Adrenal gland (tissue), 12 donors: ENCODE data around the gene IGF2BP2. TPM values are rescaled to one million over a fixed set of nuclear protein-coding genes. Genes with fewer than 3 reads are reported as not detected.

Experiments used
- DNase-seq, 7 donors: peaks; one replicate each; pipeline ENCODE4 v3.0.0-alpha.2; 2019 to 2020
- H3K27ac ChIP-seq, 5 donors: fragments of 200-600 bp; sonication (generic) in 4 of 5; 1 replicate in 3 of 5; 2 replicates in 2 of 5; pipeline versions ENCODE4 v1.5.1 to v1.8.0; 2016 to 2020; ENCODE audit warnings: mild to moderate bottlenecking in 1 of 5
- H3K27me3 ChIP-seq: fragments of 200-600 bp; 2 replicates; pipeline ENCODE4 v1.8.0; 2021
- H3K36me3 ChIP-seq, 2 donors: fragments of 200-600 bp; replicated peaks in 1 of 2; 1 replicate in 1 of 2; 2 replicates in 1 of 2; pipeline versions ENCODE4 v1.5.1 to v1.8.0; 2018 to 2022
- H3K4me1 ChIP-seq, 2 donors: fragments of 200-600 bp; replicated peaks in 1 of 2; 1 replicate in 1 of 2; 2 replicates in 1 of 2; pipeline versions ENCODE4 v1.5.1 to v1.8.0; 2018 to 2021
- H3K4me3 ChIP-seq, 4 donors: fragments of 200-600 bp; sonication (generic) in 3 of 4; one replicate each; pipeline ENCODE4 v1.5.1; 2016 to 2018
- H3K9me3 ChIP-seq, 3 donors: fragments of 200-600 bp; sonication (generic) in 1 of 3; replicated peaks in 1 of 3; 1 replicate in 2 of 3; 2 replicates in 1 of 3; pipeline versions ENCODE4 v1.5.1 to v1.8.0; 2016 to 2021
- CTCF ChIP-seq, 6 experiments: fragments of 450-650 bp in 4 of 6; fragments of 200-600 bp in 2 of 6; sonication (generic) in 1 of 6; IDR thresholded peaks; 1 replicate in 5 of 6; 2 replicates in 1 of 6; pipeline versions ENCODE4 v1.5.1 to v1.8.0; 2016 to 2021; ENCODE audit warnings: antibody characterized with exemption in 6 of 6, mild to moderate bottlenecking in 2 of 6, moderate library complexity in 1 of 6
- POLR2A ChIP-seq, 2 donors: fragments of 450-650 bp; IDR thresholded peaks; one replicate each; pipeline ENCODE4 v1.6.1; 2017; ENCODE audit warnings: antibody characterized with exemption in 2 of 2, mild to moderate bottlenecking in 2 of 2, moderate library complexity in 1 of 2
- WGBS, 4 donors: extraction: QIAGEN DNeasy Blood & Tissue Kit in 2 of 4; methylation state at CpG; one replicate each; pipeline versions ENCODE4 v1.1.5 to v1.1.7; 2013 to 2017; 5-methylcytosine and 5-hydroxymethylcytosine counted together
- intact Hi-C, 2 donors: fragments of 100-400 bp; cut with DNase I; formaldehyde crosslinking; loops; one replicate each; pipeline versions ENCODE4 v1.14.1 to v1.15.0; 2022 to 2023
- polyA plus RNA-seq, 3 donors: library from polyadenylated mRNA; stranded (reverse); fragments of 200-250 nt in 2 of 3; fragments of 350-450 nt in 1 of 3; fragmentation: Illumina TruSeq in 1 of 3; extraction: RNeasy Lipid Tissue Mini Kit (QIAGEN cat#74804) in 1 of 3; gene quantifications; one replicate each; pipeline ENCODE4 v1.2.3, GENCODE V29; 2013 to 2014
- total RNA-seq, 9 donors: library from RNA; depleted of rRNA in 4 of 9; stranded (reverse); fragments of >200 nt in 4 of 9; fragments of 120-200 nt in 1 of 9; fragmentation: NEBNext Ultra II Directional in 1 of 9; extraction: Animal tissue kit (Norgen Biotek cat#: 25700) in 1 of 9; gene quantifications; one replicate each; pipeline versions ENCODE4 v1.1.0 to v1.2.4, GENCODE V29; 2013 to 2023
- donor health status: healthy with polysubstance abuse.
- donor health status: Bipolar disorder and iron deficiency.
- donor health status: DM: yes; HTN: yes; CAD: no.
- donor health status: DM: no; HTN: no; CAD: no.
- donor health status: DM: no; HTN: no; CAD: no.
- donor health status: DM: yes; HTN: yes; CAD: no.

The IGF2BP2 gene
- total and polyA plus RNA-seq, 12 donors: 7.0 to 75.9 (median 17.9) TPM

- intact Hi-C loops: no loop called here
- DNase-seq: no peak
- WGBS, 4 donors: 81 to 85% (median 82%) methylated on average over 8 of the region's 8 CpGs
- Histone ChIP-seq H3K4me3 (no peak overlapping the region), H3K4me1 (no peaks in the 10 kb centered on the region), H3K36me3 (no peaks in the 10 kb centered on the region), H3K9me3 (no peaks in the 10 kb centered on the region), H3K27me3 (no peaks in the 10 kb centered on the region), H3K27ac (no peak overlapping the region)
- TF ChIP-seq CTCF (IDR thresholded peaks at IDR 0.05) (no peak), POLR2A (IDR thresholded peaks at IDR 0.05) (no peak)
These were observed 26.6 kb downstream of the IGF2BP2 start for GRCh38 chr3:185797993-185798830.

DNA sequence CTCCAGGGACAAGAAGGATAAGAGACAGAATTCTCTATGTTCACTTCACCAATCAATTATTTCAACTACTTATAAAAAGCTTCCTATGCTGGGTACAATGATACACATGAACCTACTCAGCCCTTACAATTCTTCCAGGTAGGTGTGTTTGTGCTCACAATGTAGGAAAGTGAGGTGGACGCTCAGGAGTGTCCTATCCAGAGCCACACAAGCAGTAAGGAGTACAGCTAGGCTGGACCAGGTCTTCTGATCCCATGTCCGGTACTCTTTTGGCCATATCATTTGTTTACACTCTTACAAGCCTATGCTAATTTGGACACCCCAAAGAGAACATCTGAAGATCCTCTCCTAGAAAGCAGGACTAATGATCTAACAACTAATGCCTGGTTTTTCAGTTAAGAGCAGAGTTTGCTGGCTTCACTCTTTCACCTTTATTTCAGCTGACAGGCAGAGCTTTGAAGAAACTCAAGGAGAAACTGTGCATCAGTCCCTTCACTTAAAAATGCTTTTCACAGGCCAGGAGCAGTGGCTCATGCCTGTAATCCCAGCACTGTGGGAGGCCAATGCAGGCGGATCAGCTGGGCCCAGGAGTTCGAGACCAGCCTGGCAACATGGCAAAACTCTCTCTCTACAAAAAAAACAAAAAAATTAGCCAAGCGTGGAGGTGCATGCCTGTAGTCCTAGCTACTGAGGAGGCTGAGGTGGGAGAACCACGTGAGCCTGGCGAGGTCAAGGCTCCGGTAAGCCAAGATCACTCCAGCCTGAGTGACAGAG, 27.5 kb downstream of the IGF2BP2 start:
- no peak overlapping the region for H3K27ac ChIP-seq
- H3K9me3 ChIP-seq: no peaks in the 10 kb centered on the region
- no peaks in the 10 kb centered on the region for H3K36me3 ChIP-seq
- no peaks in the 10 kb centered on the region for H3K4me1 ChIP-seq
- intact Hi-C loops: no loop called here
- no peak for DNase-seq
- no peak overlapping the region for H3K4me3 ChIP-seq
- 68 to 78% (median 72%) methylated on average over 8 of the region's 8 CpGs for WGBS, 4 donors
- TF ChIP-seq CTCF (IDR thresholded peaks at IDR 0.05): no peak
- no peak for TF ChIP-seq POLR2A (IDR thresholded peaks at IDR 0.05)
- no peaks in the 10 kb centered on the region for H3K27me3 ChIP-seq

- TF ChIP-seq CTCF (IDR thresholded peaks at IDR 0.05): no peak
- no peak for TF ChIP-seq POLR2A (IDR thresholded peaks at IDR 0.05)
- peak in 2 of 7 donors; percentile 8 to 28 for DNase-seq
- Histone ChIP-seq H3K4me3 (no peak overlapping the region), H3K27ac (no peak overlapping the region), H3K4me1 (no peaks in the 10 kb centered on the region), H3K9me3 (no peaks in the 10 kb centered on the region), H3K36me3 (no peaks in the 10 kb centered on the region), H3K27me3 (no peaks in the 10 kb centered on the region)
- intact Hi-C loops: no loop called here
- WGBS, 4 donors: 51 to 62% (median 55%) methylated on average over 7 of the region's 7 CpGs
These were observed 28.3 kb downstream of the IGF2BP2 start for GRCh38 chr3:185796431-185797107.

DNA sequence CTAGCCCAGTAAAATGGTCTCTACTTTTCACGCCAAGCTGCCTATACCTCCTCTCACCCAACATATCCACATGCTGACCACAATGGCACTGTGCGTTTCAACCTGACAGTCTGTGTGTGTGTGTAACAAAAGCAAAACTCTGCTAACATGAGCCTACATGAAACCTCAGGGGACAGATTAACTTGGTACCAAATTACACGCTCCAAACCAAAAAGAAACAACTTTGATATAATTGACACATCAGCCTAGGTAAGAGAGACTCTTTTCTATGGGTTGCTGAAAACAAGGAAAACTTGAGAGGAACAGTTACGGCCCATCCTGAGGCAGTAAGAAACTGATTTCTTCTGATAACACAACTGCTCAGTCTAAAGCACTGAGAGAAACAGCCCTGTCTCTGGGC, 31.5 kb downstream of the IGF2BP2 start:
- intact Hi-C loops: no loop called here
- TF ChIP-seq CTCF (IDR thresholded peaks at IDR 0.05) (no peak), POLR2A (IDR thresholded peaks at IDR 0.05) (no peak)
- Histone ChIP-seq H3K27me3 (no peaks in the 10 kb centered on the region), H3K9me3 (no peaks in the 10 kb centered on the region), H3K4me3 (no peak overlapping the region), H3K27ac (no peak overlapping the region), H3K36me3 (no peaks in the 10 kb centered on the region), H3K4me1 (peaks cover 0 to 7% of the 10 kb centered on the region in 2 donors)
- 88 to 95% (median 92%) methylated on average over 4 of the region's 4 CpGs for WGBS, 4 donors
- no peak for DNase-seq
